ENCODE measurements around the gene MR1.

Gene MR1

DNA sequence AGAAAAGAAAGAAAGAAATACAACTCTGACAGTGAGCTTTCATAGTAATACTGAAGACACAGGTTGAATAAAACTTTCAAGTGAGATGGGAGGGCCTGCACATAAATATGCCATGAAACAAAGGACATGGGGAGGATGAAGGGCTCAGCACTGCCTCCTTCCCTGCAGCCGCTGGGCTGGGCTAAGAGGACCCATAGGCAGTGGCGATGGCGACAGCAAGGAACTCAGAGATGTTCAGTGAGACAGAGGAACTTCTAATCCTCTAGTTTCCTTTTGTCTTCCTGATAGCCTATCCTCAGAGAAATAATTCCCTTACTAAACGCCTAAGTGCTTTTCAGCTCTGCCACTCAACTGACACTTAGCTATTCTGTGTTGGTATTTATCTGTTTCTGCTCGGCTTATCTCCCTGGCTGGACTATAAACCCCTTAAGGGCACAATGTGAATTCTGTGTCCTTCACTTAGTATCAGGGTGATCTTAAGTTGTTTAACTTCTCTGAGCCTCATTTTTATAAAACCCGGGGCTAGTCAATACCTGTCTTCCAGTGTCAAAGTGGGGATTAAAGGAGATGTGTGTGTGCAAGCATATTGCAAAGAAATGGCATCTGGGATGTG lies 30.3 kb downstream of the MR1 start:
- DNase-seq: no peak

DNA sequence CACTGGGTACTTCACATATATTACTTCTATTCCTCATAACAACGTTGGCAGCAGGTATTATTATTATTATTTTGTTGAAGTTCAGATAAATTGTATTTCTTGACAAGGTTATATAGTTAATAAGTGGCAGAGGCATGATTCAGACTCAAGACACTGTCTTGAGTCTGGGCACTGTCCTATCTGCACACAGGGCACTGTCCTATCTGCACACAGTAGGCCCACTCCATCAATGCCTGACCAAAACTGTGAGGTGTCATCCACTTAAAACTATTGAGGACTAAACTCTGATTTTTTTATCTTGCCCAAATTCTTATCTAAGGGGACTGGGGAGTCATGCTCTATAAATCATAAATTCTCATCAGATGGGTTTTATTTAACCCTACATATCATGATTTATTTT lies 30.9 kb downstream of the MR1 start:
- DNase-seq: no peak

DNA sequence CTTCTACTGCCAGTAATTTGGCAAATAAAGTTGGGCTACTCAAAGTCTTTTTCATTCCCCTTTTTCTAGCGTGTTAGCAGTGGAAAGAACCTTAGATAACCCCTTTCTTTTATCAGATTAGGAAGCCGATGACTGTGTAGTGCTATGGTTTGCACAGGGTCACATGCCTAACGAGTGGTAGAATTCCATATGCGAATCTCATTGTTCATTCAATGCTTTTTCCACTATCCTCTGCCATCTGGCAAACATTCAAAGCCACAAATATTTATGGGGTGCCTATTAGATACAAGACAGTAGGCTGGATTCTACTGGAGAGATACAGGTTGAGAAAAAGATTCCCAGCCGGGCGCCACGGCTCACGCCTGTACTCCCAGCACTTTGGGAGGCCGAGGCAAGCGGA lies 39.9 kb downstream of the MR1 start:
- DNase-seq: no peak

DNA sequence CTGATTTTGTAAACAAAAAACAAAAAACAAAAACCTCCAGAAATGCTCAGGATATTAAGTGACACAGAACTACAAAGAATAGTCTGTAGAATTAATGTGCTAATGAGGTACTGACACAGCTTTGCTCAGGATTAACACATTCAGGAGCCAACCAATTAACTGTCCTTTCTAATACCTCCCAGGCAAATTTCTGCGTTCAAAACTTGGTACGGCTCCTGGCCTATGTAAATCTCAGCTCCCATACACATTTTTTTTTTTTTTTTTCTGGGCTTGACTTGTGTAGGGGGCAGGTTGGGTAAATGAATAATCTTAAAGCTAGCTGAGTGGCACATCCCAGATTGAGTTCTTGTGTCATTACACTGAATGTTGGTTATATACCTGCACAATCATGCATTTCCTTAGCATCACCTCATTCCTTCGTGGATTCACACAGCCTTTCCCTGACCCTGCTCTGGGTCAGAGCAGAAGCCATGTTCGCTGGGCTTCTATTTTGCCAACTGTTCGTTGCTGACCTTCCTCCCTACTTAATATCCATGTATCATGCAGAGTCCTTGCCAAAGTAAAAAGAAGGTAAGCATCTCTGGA lies 42.1 kb downstream of the MR1 start:
- no peak for DNase-seq

DNA sequence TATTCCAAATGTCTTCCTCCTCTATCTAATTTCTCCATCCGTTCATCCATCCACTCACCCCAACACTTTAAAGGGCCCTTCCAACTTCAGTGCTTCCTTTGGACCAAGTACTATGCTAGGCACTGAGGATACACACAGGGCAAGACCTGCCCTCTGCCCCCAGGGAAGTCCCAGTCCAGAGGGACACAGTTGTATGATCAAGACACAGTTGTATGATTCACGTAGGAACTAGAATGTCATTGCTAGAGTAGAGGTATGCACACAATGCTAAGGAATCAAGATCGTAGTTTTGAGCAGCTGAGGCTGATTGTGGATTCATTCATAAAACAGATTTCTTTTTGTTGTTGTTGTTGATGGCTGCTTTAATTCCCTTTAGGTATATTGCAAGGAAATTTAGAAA lies 43.1 kb downstream of the MR1 start:
- DNase-seq: no peak

DNA sequence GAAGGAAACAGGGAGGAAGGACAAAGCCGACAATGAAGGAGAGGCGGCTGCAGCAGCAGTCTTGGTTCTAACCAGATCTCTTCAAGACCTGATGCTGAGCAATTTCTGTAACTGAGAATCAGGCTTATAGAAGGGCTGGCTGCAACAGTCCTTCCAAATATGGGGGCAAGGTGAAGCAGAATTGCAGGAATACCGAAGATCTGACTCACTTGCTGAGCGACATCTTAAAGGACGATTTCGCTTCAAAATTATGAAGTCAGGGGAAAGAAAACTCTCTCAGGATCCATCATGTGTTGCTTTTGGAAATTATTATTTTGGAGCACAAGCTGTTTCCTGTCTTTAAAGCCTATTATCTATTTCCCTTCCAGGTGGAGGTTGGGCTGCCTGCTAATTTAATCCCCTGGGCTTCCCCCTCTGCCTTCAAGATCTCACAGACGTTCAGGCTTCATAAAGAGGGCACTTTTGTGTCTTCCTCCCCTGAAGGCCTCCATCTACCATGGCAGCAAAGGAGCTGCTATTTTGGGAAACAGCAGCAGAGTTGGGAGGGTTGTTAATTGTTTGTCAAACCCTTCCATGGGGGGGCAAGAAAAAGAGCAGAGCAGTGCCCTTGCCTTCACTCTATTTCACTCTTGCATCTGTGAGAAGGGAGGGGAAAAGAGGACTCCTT lies 43.9 kb downstream of the MR1 start:
- no peak for DNase-seq

DNA sequence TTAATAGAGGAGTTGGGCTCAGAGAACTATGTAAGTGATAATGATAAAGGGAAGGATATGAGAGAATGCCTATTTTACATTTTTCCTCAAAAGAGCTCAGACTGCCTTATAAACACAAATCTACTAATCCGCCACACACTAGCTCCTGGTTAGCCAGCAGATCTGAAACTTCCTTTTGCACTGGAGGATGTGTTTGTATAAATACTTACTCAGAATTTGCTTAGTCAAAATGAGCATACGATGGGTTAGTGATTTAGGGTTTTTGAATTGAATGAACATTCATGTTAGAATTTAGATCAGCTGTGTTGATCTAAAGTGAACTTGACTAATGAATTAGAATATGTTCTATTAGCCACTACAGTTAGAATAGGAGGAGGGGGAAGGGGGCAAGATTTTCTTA lies 45.6 kb downstream of the MR1 start:
- no peak for DNase-seq

DNA sequence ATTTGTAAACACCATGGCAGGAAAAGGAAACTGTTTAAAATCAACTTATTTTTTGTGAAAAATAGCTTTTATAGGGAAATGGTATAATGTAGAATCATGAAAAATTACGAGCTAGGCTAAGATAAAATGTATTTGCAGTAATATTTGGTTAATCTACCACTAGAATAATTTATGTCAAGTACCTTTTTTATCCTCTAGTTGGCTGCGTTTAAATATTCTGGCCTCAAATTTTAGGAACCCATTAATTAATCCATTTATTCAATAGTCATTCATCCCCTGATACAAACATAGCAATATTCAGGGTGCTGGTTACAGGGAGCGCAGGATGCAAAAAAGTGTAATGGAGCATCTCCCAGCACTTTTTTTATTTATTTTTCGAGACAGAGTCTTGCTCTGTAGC lies 46.1 kb downstream of the MR1 start:
- DNase-seq: no peak

DNA sequence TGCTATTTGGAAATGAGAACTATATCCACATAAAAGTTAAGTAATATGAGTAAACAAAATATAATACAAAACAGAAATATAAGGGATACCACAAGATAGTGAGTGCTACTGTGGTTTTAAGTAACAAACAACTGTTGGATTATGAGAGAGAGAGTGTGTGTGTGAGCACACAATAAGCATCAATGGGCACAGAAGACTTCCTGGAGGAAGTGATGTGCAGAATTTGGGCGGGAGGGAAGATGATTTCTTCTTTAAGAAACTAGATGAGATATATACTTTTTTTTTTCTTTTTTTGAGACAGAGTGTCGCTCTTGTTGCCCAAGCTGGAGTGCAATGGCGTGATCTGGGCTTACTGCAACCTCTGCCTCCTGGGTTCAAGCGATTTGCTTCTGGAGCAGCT lies 46.8 kb downstream of the MR1 start:
- no peak for DNase-seq

DNA sequence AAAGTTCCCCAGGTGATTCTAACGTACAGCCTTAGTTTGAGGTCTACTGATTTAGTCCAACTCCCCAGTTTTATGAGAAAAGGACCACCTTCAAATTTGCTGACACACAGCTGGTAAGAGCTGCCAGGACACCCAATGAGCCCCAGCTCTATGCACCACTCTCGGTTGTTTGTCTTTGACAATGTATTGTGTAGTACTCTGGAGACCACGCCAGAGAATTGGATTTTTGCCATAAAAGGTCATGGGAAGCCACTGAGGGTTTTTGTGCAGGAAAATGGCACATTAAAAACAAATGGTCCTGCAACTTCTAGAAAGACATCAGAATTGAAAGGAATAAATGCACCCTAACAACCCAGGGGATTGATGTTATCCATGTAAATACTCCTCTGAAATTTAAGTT lies 47.6 kb downstream of the MR1 start:
- no peak for DNase-seq

DNA sequence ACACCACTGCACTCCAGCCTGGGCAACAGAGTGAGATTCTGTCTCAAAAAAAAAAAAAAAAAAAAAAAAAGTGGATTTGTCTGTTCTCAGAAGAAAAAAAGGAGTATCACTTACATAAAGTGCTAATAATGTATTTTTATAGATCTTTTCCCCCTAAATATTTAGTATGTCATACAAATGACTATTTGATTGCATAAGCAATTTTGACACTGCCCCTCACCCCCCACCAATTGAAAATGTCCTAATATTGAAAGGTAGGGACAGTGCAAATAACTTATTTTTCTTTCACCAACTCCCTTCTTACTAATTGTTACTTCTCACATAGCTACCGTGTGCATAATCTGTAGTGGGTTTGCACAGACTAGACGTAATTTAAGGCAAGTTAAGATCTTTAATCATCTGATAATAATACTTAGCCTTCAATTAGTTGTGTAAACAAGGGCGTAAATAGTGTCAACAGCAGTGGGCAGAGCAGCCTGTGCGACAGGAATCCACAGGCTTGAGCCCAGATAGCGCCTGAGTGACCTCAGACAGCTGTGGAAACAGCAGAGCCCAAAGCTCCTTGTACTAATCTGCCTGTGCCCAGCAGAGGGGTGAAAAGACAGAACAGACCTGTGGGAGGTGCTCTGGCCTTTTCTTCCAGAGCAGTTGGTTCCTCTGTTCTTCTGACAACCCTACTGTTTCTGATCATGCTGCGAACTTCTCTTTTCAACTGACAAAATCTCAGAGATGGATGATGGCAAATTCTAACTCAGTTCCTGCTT lies 50.2 kb downstream of the MR1 start:
- no peak for DNase-seq

DNA sequence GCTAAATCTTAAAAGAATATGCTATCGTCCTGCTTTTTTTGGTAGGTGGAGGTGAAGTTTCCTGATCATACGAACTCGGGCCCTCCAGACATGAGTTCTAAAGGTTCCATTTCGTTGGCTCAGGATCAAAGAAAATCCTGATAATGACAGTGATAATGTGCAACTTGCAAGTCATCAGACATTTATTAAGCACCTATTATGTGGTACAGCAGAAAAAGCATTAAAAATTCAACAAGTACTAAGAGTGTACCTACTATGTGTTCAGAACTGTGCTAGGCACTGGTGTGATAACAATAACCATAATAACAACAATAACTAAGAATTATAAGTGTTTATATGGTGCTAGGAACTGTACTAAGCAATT lies 50.8 kb downstream of the MR1 start:
- DNase-seq: no peak

DNA sequence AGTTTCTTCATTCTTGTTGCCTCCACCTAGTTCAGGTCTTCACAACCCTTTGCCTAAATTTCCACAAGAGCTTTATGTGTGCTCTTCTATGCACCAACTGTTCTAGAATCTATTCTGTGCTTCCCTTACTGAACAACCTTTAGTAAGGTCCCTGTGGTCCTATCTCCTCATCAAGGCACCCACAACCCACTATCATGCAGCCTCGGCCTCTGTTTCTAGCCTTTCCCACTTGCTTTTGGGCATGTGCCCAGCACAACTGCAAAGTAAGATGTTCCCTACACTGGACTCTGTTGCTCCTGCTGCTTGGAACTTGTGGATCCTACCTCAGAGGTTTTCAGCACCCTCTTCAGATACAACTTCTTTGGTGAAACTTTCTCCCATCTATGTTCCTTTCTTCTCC lies 52.3 kb downstream of the MR1 start:
- no peak for DNase-seq

DNA sequence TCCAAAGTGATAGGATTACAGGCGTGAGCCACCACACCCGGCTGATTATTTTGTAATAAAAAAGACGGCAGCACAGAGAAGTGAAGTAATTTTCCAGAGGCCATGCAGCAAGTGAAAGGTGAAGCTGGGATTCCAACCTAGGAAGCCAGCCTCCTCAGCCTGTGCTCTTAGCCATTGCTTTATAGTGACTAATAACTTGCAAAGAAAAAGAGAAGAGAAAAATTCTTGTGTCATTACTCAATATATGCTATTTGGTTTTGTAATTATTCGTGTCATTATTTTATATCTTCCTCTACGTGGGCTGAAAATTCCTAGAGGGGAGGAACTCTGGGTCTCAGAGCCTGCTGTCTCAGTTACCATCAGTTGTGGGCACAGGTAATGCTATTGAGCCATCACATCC lies 53.1 kb downstream of the MR1 start:
- DNase-seq: no peak

DNA sequence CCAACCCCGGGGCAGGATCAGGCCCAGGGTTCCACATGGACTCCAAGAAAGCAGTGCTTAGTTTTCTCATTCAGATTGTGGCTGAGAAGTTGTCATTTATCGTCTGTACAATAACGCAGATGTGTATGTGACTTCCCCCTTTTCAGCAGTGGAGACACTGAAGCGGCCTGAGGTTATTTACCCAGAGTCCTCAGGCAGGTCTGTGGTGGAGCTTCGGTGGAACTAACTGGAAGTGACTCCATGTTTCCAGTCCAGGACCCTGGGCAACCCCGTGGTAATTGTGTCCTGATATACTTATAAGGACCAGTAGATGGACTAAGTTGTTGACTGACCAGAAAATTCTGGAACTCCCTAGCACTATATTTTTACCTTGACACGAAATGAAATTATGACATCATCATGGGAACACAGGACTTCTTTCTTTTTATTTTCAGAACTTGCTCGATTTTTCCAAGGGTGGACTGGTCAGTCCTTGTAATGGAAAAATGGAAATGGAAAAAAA lies 53.7 kb downstream of the MR1 start:
- no peak for DNase-seq

DNA sequence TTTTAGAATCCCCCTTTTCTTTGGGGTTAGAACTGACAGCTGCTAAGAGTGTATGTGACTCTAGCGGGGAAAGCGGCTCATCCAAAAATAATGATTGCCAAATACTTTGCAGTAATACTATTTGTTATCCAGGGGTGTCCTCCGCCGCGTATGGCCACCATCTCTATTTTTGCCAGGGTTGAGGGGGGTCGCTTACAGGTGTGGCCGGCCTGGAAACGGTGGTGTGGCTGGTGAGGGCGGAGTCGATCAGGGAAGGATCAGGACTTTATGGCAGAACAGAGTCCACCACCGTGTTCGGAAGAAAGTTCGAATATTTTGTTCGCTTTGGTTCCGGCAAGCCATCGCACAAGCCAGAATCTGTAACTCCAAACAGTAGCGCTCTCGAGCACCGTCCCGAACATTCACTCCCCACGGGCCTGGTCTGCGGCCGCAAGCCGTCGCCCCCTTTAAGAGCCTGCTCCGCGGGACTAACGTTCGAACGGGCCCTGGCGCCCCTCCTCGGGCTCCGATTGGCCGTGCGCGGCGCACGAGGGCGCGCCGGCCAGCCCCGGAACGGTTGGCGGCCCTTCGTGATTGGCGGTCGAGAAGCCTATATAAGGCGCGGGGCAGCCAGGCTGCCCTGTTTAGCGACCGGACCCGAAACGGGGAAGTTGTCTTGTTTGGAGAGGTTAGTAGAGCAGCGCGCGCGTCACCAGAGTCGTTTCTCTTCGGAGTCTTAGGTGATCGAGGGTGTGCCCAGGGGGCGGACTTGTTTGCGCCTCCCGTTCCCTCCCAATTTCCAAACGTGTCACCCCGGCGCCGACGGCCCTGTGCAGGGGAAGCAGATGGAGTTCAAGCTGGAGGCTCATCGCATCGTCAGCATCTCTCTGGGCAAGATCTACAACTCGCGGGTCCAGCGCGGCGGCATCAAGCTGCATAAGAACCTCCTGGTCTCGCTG lies 54.6 kb downstream of the MR1 start, which contains the start of gene IER5:
TSS of gene IER5 (plus strand) at position 622 of the 938 bp plus-strand sequence. CDS start at position 825, 203 bp downstream.
- peak; percentile 92 for DNase-seq

DNA sequence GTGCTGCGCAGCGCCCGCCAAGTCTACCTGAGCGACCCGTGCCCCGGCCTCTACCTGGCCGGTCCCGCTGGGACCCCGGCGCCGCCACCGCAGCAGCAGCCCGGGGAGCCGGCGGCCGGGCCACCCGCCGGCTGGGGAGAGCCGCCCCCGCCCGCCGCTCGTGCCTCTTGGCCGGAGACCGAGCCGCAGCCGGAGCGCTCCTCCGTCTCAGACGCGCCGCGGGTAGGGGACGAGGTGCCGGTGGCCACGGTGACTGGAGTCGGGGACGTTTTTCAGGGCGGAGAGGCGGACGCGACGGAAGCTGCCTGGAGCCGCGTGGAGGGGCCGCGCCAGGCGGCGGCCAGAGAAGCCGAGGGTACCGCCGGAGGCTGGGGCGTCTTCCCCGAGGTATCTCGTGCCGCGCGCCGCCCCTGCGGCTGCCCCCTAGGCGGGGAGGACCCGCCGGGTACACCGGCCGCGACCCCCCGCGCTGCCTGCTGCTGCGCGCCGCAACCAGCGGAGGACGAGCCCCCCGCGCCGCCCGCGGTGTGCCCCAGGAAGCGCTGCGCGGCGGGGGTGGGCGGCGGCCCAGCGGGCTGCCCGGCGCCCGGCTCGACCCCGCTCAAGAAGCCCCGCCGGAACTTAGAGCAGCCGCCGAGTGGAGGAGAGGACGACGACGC lies 55.4 kb downstream of the MR1 start:
- DNase-seq: no peak

DNA sequence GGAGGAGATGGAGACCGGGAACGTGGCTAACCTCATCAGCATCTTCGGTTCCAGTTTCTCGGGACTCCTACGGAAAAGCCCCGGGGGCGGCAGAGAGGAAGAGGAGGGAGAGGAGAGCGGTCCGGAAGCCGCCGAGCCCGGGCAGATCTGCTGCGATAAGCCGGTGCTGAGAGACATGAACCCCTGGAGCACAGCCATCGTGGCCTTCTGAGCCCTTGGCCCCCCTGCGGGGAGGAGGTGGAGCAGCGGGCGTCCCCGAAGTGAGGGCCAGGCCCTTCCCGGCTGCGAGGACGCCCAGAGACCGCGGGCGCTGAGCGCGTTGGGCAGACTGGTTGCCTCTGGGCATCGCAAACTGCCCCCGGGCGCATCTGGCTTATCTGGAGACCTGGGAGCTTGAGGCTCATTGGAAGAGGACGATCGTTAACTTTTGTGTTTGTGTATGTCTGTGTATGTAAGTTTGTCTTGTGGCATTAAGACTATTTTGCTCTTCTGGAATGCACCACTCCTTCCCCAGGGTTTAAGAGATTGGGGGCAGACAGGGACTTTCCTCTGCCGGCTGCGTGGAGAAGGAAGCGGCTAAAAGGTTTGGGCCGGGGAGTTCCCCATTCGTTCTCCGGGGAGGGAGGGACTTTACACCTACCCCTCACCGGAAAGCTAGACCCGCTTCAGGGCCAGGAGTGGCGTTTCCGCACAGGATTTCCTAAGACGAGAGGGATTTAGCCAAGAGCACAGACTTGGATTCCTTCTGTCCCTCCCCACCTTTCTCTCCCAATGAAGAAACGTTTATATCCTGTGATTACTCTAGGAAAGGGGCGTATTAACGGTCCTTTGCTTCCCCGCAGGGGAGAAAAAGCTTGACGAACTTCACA lies 56.1 kb downstream of the MR1 start:
- peak; percentile 79 for DNase-seq

DNA sequence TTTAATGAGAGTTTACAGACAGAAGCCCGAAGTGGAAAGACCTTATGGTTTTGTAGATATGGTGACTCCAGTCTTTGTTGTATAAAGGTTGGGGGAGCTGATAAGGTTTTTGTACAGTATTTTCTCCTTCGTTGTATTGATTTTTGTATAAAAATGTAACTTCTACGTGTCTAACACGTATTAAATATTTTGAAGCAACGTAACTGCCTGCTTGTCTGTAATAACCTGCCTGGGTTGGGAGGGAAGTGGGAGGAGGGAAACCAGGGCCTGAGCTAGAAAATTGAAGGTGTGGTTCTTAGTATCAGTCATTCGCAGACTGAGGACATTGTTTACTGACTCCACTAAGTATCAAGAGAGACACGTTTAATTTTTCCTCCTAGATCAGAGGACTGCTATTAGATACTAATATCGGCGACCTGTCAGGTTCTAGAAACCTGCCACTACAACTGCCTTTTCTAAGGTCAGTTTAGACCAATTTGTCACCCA lies 56.9 kb downstream of the MR1 start:
- no peak for DNase-seq

DNA sequence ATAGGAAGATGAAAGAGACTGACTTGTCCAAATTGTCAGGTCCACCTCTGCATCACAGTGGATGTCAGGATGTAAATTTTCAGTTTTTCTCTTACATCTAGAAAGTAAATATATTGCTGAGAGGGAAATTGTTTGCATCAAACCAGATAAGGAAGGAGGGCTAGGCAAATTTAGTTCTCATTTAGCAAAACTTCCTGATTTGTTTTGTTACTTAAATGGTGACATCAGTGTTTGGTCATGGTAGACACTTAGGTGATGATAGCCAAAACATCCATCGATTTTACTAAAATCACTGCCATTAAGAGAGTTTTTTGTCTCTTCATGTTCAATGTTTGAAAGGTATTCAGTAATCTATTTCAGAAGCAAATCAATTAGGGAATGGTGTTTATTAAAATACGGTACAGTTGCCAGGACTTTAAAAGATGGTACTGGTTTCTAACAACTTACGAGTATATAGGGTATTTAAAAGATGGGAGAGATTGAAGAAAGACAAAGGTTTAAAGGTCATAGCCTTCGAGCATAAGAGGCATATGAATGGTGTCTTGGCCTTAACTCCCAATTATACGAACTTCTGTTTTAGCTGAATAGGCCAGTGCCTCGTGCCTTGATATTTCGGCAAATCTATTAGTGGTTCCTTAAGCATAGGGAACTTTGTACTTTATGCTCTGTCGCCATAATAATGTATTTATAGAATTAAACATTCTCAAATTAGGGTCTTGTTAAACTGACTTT lies 57.7 kb downstream of the MR1 start:
- no peak for DNase-seq
